Measurements from ENCODE around the gene ACVRL1.
A peak's percentile ranks its signal among the peaks of the same experiment; 100 is the strongest.

ACVRL1 gene

DNA sequence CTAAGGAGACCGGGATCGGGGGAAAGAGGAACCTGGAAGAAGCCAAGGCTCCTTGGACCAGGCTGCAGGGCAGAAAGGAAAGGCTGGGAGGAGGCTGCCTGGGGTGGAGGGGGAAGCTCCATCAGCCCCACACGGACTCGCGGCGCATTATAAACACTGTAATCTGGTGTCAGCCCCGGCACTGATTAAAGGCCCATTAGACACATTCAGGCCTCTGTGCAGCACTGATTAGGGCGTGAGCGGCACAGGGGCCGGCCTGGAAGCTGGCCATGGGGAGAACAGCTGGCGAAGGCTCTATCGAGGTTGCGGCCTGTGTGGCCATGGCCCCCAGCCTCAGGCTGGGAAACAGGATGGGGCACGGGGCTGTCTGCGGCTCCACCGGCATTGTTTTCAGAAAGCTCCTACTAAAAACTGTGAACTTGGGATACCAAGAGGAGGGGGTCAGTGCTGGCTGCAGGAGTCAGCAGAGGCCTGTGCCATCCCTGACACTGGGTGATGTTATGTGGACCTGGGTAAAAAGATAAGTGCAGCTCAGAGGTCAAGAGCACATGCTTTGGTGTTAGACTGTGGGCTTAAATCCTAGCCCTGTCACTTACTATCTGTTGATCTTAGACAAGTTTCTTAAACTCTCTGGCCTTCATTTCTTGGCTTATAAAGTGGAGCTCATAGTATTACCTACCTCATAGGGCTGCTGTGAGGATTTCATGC lies 10.6 kb downstream of the ACVRL1 start:
- DNase-seq, result no peak

GRCh38 chr12:51920046-51920445 lies 12.7 kb downstream of the ACVRL1 start:
- DNase-seq, result no peak

- DNase-seq, result no peak
Observed at GRCh38 chr12:51921017-51921725, 13.9 kb downstream of the ACVRL1 start.

GRCh38 chr12:51922146-51922545 lies 14.8 kb downstream of the ACVRL1 start:
- no peak for DNase-seq

- DNase-seq, result no peak
Observed at GRCh38 chr12:51922762-51923505, 15.6 kb downstream of the ACVRL1 start.

DNA sequence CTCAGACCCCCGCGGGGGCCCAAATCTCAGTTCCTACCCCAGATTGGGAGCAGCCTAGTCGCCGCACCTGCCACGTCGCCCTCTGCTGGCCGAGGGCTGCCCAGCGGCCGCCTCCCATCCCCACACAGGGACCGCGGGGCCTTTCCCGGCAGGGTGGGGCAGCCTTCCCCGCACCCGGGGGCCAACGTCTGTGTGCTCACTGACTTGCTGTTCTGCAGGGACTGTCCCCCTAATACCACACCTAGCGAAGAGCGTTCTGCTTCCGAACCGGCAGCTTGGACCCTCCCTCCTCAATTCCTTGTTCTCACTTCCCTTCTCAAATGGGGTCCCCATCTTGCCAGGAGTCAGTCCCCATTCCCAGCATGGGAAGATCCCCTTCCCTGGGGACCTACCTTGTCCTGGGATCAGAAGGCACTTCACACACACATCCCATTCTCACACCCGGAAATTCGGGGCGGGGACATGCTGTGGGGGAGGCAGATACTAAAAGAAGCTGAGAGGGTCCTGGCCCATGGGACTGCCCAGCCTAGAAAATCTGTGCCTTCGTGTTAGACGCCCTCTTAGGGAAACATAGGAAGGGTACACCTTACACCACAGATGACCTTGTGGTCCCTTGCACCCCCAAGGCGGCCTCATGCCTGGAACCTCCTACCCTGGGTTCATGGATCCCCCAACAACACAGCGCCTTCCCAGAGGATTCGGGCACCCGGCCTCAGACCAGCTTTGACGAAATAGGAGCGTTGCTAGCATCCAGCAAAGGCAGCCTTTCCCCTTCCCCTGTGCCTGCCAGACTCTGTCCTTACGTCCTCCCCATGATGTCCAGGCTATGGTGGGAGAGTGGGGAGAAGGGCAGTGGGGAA lies 16.4 kb downstream of the ACVRL1 start:
- peak; percentile 51 for DNase-seq

- no peak for DNase-seq
Observed at GRCh38 chr12:51924551-51925319, 17.4 kb downstream of the ACVRL1 start.

- DNase-seq, result no peak
Observed at GRCh38 chr12:51925346-51926063, 18.2 kb downstream of the ACVRL1 start.

GRCh38 chr12:51926064-51926632 lies 18.8 kb downstream of the ACVRL1 start:
- no peak for DNase-seq

DNA sequence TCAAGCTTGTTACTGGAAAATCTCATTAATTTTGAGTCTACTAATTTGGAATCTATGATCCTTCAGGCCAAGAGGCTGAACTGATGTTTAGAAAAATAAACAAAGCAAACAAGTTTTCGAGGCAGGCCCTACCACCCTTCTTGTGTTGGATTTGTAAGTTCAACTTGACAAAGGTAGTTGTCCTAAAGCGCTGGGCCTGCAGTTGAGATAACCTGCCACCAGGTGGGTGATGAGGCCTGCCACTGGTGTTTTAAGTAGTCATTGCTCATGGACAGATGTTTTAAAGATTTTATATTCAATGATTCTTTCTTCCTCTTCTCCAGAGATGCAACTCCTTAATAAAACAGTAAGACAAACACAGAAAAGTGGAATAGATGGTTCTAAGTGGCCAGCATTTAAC lies 19.4 kb downstream of the ACVRL1 start:
- peak; percentile 45 for DNase-seq

- DNase-seq, result no peak
Observed at GRCh38 chr12:51932218-51933076, 25.1 kb downstream of the ACVRL1 start.

- DNase-seq, result no peak
Observed at GRCh38 chr12:51934080-51934479, 26.8 kb downstream of the ACVRL1 start.

DNA sequence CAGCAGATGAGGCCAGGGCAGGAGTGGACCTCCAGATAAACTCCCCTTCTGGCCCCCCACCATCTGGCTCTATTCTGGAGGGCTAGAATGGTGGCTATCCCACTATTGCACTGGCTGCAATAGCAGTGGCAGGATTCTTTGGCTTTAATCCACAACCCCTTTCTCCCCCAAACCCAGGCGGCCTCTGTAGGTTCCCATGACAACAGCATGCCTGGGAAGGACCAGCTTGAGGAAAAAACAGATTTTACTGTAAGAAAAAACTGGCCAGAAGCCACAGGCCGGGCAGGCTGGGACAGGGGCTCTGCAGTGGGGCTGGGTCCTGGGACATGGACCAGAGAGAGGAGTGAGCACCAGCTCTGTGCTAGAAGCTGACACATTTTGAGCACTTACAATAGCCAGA lies 30.6 kb downstream of the ACVRL1 start:
- DNase-seq, result no peak

GRCh38 chr12:51938726-51939125 lies 31.4 kb downstream of the ACVRL1 start:
- no peak for DNase-seq

GRCh38 chr12:51941011-51941581 lies 33.8 kb downstream of the ACVRL1 start:
- DNase-seq, result no peak

DNA sequence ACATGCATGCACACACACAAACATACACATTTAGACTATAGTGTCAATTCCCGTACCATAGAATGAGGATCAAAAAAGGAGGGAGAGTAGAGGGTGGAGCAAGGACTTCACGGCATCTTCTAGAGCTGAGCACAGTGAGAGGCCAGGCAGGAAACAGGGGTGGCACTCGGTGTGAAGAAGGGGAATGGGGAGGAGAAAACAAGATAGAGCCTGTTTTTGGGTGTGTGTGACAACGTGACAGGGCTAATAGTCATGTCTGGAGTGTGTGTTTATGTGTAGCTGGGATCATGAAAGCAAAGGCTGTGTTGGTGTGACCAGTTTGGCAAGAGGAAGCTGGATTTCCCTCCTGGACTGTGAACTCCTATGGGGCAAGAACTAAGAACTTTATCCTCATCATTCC lies 34.3 kb downstream of the ACVRL1 start:
- no peak for DNase-seq

- DNase-seq, result no peak
Observed at GRCh38 chr12:51942056-51942455, 34.8 kb downstream of the ACVRL1 start.

DNA sequence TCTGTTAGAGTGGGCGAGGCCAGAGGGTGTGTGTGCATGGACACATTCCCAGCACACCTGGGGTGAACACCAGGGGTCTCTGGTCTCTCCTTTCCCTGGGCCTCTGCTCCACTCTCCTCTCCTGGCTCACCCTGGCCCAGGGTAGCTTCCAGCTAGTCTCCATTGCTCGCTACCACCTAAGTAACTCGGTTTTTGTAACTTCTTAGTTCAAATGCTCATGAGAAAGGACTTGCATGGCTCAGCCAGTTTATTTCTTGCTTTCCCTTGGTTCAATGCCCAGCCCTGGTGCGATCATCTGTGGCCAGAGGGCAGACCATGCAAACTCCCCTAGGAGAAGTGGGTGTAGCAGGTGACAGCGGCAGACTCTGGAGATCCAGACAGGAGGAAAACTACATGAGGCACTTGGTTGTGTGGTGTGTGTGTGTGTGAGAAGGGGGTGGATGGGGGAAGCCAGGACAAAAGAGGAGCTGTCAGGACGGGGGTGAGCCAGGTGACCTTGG lies 35.2 kb downstream of the ACVRL1 start:
- no peak for DNase-seq

DNA sequence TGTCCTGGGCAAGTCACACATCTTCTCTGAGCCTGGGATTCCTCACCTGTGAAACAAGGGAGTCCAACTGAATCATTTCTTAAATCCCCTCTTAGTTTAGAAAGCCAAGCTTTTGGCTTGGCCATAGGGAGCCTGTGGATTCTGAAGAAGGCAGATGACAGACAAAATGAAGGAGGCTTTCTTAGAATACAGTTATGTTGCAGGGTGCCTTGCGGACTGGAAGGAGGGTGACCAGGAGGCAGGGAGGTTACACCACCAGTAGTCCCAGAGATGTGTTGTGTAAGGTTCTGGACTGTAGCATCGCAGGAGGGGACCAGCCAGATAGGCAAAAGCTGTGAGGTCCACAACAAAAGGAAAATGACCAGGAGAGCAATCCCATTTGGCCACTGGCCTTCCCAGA lies 36.0 kb downstream of the ACVRL1 start:
- DNase-seq, result no peak
